HCEC 1CT (cell line): ENCODE data around the gene TRIP4.
"Not testable (repeated sequence)": the region's sequence is repeated elsewhere in the genome, so short reads cannot be mapped to it uniquely, and the experiment has no call there.

ENCODE experiments used
- DNase-seq: peaks from one replicate; pipeline ENCODE4 v3.0.0-alpha.2; 2017

The TRIP4 gene

DNA sequence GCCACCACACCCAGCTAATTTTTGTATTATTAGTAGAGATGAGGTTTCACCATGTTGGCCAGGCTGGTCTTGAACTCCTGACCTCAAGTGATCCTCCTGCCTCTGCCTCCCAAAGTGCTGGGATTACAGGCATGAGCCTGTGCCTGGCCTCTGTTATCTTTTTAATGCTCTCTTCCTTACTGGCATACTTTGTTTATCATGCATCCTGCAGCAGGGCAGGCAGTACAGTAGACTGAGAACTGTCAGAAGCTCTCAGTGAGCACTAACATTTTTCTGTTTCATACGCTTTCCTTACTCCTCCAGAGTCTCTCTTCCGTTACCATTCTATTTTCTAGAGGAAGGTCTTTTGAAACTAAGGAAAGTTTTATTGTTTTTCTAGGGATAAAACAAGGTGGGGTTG lies 108.3 kb downstream of the TRIP4 start:
- not testable (repeated sequence) for DNase-seq

DNA sequence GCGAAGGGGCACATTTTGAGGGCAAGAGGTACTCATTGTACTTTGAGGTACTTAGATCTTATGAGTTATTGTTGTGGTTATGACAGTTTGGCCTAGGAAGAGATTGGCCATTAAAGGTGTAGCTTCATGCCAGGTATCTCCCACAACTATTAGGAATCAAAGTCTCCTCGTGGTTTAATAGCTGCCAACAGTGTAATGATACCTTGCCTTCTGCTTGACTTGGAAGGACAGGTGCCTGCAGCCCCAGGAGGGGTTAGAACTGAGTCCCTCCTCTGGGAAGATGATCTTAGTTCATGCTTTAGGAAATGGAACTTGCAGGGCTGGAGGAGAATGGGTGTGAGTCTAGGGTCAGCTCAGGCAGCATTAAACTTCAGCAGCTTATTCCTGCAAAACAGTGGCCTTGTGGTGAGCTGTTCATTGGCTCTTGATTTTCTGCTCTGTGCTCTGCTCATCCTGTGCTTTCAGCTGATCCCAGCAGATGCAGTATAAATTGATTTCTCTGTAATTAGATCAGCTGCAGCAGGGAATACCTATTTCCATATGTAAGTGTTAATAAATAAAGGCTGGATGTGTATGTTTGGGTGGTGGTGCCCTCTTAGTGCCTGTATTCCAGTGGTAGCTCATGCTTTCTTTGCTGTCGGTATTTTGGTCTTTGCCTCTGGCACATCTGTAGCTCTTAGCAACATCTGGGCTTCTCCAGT lies 113.2 kb downstream of the TRIP4 start:
- DNase-seq, result no peak

DNA sequence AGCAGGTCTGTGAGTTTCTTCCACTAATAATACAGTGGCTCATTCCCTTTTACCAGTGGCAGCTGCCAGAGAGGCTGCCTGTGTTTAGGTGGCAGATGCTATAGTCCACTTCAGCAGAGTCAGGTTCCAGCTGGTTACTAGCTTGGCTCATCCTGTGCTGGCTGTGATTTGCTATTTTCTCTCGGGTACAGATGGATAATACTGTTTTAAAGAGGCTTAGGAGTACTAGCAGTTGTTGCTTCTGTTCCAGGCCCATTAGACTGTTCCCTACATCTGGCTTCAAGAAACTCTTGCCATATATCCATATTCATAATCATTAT lies 113.7 kb downstream of the TRIP4 start:
- no peak for DNase-seq

DNA sequence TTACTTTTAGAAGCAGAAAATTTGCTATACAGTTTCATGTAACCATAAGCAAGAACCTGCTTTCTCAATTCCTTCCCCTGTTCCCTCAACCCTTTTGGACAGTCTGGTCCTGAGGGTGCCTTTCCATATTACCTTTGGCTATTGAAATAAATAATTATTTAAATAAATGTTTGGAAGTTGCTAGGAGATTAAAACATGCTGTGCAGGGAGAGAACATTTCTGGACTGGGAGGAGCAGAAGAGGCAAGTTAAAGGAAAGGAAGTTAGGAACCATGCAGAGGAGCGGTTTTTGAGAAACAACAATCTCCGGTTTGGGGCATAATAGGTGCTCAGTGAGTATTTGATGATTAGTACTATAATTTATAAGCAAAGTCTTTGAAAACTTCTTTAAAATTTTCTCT lies 114.5 kb downstream of the TRIP4 start:
- DNase-seq, result no peak

DNA sequence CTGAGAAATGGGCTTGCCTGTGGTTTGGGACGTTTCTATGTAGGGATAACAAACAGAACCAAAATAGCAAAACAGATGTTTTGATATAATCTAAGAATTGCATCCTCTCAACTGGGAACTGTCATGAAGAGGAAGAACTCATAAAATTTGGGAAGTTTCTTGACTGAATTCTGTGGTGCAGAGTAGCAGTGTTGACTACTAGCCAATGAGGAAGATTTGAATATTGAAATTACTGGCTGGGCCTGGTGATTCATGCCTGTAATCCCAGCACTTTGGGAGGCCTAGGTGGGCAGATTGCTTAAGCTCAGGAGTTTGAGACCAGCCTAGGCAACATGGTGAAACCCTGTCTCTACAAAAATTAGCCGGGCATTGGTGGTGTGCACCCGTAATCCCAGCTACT lies 114.9 kb downstream of the TRIP4 start:
- DNase-seq, result peak; percentile 38

DNA sequence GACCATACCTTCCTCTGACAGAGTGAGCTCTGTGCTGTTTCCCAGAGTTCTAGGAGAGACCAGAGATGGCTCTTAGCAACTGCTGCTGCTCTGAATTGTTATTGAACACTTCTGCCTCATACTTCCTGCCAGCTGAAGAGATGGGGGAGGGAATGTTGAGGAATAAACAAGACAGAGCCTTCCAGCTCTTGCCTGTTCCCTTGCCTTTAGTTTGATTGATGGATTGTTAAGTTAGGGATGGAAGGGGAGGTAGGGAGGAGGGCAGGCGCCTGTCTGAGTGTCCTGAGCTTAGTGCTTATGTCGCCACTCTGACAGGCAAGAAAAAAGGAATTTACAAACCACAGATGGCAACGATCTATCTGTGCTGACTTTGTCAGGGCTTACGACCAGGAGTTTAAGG lies 115.6 kb downstream of the TRIP4 start:
- DNase-seq, result peak; percentile 48

DNA sequence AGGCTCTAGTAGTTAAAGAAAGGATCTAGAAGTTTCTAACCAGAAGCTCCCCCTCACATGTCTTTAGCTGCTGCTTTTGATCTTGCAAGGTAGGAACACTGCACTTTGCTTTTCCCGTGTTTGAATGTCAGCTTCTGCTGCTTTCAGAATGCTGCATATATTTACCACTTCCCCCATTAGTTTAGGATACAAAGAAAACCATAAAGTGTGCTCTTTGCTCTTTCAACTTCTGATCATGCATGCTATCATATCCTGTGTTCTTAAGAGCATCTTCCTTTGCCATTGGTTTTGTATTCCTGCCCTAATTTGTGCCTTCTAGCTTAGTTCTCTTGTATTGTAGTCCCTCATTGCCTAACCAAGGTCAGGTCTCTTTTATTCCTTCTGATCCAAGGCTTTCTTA lies 116.0 kb downstream of the TRIP4 start:
- DNase-seq, result no peak
